Keratinocyte (primary cell): ENCODE results near the gene FYB1. TPM values are rescaled to one million over a fixed set of nuclear protein-coding genes. Genes with fewer than 3 reads are reported as not detected.

Source experiments
- DNase-seq: peaks from one replicate; pipeline ENCODE4 v3.0.0-alpha.2; 2011; ENCODE audit warnings: low read depth, missing footprints, low spot score
- FAIRE-seq: peaks from 2 replicates; lab custom pipeline; 2011; peaks lifted over from hg19 to GRCh38; lab: Jason Lieb, UNC
- H2AFZ ChIP-seq: 2 replicates; pipeline ENCODE4 v1.6.0; 2012; ENCODE audit warnings: low read length, control low read depth, inconsistent platforms; ENCODE audit not compliant: control insufficient read depth
- H3K27ac ChIP-seq: 2 replicates; pipeline ENCODE4 v1.5.1; 2011; ENCODE audit warnings: low read length; ENCODE audit not compliant: control insufficient read depth, insufficient read depth
- H3K27me3 ChIP-seq: 3 replicates; pipeline ENCODE4 v1.6.0; 2011; ENCODE audit warnings: low read length; ENCODE audit not compliant: control insufficient read depth, insufficient read depth; ENCODE audit errors: extremely low read depth
- H3K36me3 ChIP-seq, 2 experiments: 2 replicates in 1 of 2; 3 replicates in 1 of 2; pipeline ENCODE4 v1.5.1; 2011; ENCODE audit warnings: low read length in 2 of 2, mild to moderate bottlenecking in 1 of 2; ENCODE audit not compliant: control insufficient read depth in 2 of 2, insufficient read depth in 2 of 2; ENCODE audit errors: extremely low read depth in 1 of 2
- H3K4me1 ChIP-seq: 3 replicates; pipeline ENCODE4 v1.5.1; 2011; ENCODE audit warnings: low read length; ENCODE audit not compliant: control insufficient read depth, insufficient read depth; ENCODE audit errors: extremely low read depth
- H3K4me2 ChIP-seq: 3 replicates; pipeline ENCODE4 v1.6.0; 2011; ENCODE audit warnings: low read depth, low read length; ENCODE audit not compliant: control insufficient read depth, insufficient read depth; ENCODE audit errors: extremely low read depth
- H3K4me3 ChIP-seq, 3 experiments: fragments of 200-600 bp in 1 of 3; sonication (generic) in 1 of 3; 2 replicates in 2 of 3; 3 replicates in 1 of 3; pipeline ENCODE4 v1.5.1; 2011 to 2016; ENCODE audit warnings: low read length in 3 of 3, mild to moderate bottlenecking in 3 of 3, control low read depth in 2 of 3, inconsistent platforms in 1 of 3, low read depth in 1 of 3, mixed read lengths in 1 of 3, mixed run types in 1 of 3, moderate library complexity in 1 of 3; ENCODE audit not compliant: control insufficient read depth in 2 of 3, insufficient read depth in 2 of 3; ENCODE audit errors: extremely low read depth in 1 of 3
- H3K79me2 ChIP-seq: 2 replicates; pipeline ENCODE4 v1.6.0; 2012; ENCODE audit warnings: low read length; ENCODE audit not compliant: control insufficient read depth, insufficient read depth
- H3K9ac ChIP-seq: 3 replicates; pipeline ENCODE4 v1.6.0; 2011; ENCODE audit warnings: low read length; ENCODE audit not compliant: control insufficient read depth, insufficient read depth; ENCODE audit errors: extremely low read depth
- H3K9me1 ChIP-seq: 3 replicates; pipeline ENCODE4 v1.6.0; 2011; ENCODE audit warnings: low read length; ENCODE audit not compliant: control insufficient read depth, insufficient read depth; ENCODE audit errors: extremely low read depth
- H3K9me3 ChIP-seq: 2 replicates; pipeline ENCODE4 v1.5.1; 2012; ENCODE audit warnings: low read depth, low read length; ENCODE audit not compliant: control insufficient read depth
- H4K20me1 ChIP-seq: 3 replicates; pipeline ENCODE4 v1.6.0; 2011; ENCODE audit warnings: low read length; ENCODE audit not compliant: control insufficient read depth, insufficient read depth; ENCODE audit errors: extremely low read depth
- EZH2 ChIP-seq: IDR thresholded peaks from one replicate; pipeline ENCODE4 v1.6.1; 2012; ENCODE audit warnings: inconsistent platforms, mild to moderate bottlenecking, low read length, moderate library complexity
- dilution Hi-C: fragments of 300-500 bp; cut with MboI; formaldehyde crosslinking; loops from one replicate; pipeline ENCODE4 v1.7.0; 2020; ENCODE audit warnings: low sequenced_read_pairs; ENCODE audit not compliant: extremely low pct_ligation_motif_present
- polyA plus RNA-seq, 5 experiments: library from polyadenylated mRNA; depleted of rRNA in 3 of 5; stranded (reverse) in 3 of 5; stranded (forward) in 1 of 5; unstranded in 1 of 5; fragments of >200 nt; gene quantifications; 1 replicate in 1 of 5; 2 replicates in 3 of 5; 3 replicates in 1 of 5; pipeline versions ENCODE4 v1.2.1 to v1.2.3, GENCODE V29; 2011 to 2012; ENCODE audit warnings: missing spikeins in 2 of 5, low read depth in 1 of 5, low replicate concordance in 1 of 5
- TF ChIP-seq, protein P1 (sequence below), 3 experiments: IDR thresholded peaks in 1 of 3; conservative IDR thresholded peaks in 1 of 3; optimal IDR thresholded peaks in 1 of 3; 2 replicates in 2 of 3; 3 replicates in 1 of 3; pipeline versions ENCODE3 to v1.5.1; 2011; ENCODE audit warnings: low read length in 3 of 3, mild to moderate bottlenecking in 3 of 3, moderate library complexity in 2 of 3, control low read depth in 1 of 3, inconsistent platforms in 1 of 3; ENCODE audit not compliant: insufficient read depth in 2 of 3; ENCODE audit errors: extremely low read depth in 1 of 3

The FYB1 gene
- polyA plus RNA-seq, 1 donor (not counting 4 experiments of a cell fraction or from before 2014, with no cell fraction given), result 0.29 TPM

DNA sequence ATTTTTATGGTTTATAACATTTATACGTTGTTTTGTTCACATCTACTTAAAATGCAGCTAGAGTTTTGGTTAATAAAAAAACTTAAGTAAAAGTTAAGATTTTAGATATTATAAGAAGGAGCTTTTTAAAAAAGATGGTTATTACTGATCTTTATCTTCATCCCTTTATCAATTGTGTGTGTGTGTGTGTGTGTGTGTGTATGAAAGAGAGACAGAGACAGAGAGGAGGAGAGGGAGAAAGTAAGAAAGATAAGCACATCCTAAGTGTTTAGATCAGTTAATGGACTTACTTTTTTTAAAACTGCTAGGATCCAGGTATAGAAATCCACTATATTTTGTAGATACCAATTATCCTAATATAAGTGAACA lies 99.3 kb downstream of the FYB1 start:
- FAIRE-seq (no peak), DNase-seq (no peak)
- dilution Hi-C loops, result no loop called here
- Histone ChIP-seq H3K4me1 (no peaks in the 10 kb centered on the region), H3K27ac (no peak overlapping the region), H3K36me3 (no peaks in the 10 kb centered on the region), H3K9me3 (no peaks in the 10 kb centered on the region), H3K9ac (no peak overlapping the region), H2AFZ (no peak overlapping the region), H3K4me3 (no peak overlapping the region), H4K20me1 (no peaks in the 10 kb centered on the region), H3K4me2 (no peak overlapping the region), H3K27me3 (peaks cover 9% of the 10 kb centered on the region), H3K79me2 (no peaks in the 10 kb centered on the region), H3K9me1 (no peaks in the 10 kb centered on the region)
- no peak for TF ChIP-seq EZH2
- TF ChIP-seq, protein P1, sequence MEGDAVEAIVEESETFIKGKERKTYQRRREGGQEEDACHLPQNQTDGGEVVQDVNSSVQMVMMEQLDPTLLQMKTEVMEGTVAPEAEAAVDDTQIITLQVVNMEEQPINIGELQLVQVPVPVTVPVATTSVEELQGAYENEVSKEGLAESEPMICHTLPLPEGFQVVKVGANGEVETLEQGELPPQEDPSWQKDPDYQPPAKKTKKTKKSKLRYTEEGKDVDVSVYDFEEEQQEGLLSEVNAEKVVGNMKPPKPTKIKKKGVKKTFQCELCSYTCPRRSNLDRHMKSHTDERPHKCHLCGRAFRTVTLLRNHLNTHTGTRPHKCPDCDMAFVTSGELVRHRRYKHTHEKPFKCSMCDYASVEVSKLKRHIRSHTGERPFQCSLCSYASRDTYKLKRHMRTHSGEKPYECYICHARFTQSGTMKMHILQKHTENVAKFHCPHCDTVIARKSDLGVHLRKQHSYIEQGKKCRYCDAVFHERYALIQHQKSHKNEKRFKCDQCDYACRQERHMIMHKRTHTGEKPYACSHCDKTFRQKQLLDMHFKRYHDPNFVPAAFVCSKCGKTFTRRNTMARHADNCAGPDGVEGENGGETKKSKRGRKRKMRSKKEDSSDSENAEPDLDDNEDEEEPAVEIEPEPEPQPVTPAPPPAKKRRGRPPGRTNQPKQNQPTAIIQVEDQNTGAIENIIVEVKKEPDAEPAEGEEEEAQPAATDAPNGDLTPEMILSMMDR (optimal IDR thresholded peaks at IDR 0.05 in 1 of 3, IDR thresholded peaks at IDR 0.05 in 1 of 3, conservative IDR thresholded peaks at IDR 0.05 in 1 of 3; ENCODE audit: extremely low read depth in 1 of 3, insufficient read depth in 2 of 3, low read length in 3 of 3), result no peak

DNA sequence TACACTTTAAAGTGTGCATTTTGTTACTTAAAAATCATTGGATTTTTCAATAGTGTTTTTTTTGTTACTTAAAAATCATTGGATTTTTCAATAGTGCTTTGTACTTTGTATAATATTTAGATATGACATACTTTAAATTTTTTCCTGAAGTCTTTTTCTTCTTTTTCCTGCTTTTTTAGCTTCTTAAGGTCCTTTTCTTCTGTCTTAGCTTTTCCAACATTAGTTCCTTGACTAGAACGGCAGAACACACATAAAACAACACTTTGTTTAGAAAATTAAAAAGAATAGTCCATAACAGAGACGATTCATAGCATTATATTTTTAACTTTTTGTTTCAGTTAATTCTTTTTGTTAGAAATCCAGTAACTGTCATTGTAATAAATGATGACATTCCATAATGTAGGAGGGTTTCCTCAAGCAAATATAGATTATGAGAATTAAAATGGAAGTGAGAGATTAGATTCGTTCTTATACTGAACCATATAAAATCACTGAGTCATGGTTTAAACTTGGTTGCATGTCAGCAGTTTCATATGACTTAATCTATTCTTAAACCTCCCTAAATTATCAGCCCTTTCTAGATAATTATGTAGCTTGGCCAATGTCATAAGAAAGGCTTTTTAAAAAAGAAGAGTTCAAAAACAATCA lies 99.8 kb downstream of the FYB1 start:
- Histone ChIP-seq H3K9me3 (no peaks in the 10 kb centered on the region), H3K4me1 (no peaks in the 10 kb centered on the region), H3K27ac (no peak overlapping the region), H3K27me3 (peaks cover 9% of the 10 kb centered on the region), H2AFZ (no peak overlapping the region), H3K4me2 (no peak overlapping the region), H3K4me3 (no peak overlapping the region), H4K20me1 (no peaks in the 10 kb centered on the region), H3K36me3 (no peaks in the 10 kb centered on the region), H3K9ac (no peak overlapping the region), H3K9me1 (no peaks in the 10 kb centered on the region), H3K79me2 (no peaks in the 10 kb centered on the region)
- TF ChIP-seq, protein P1 (optimal IDR thresholded peaks at IDR 0.05 in 1 of 3, IDR thresholded peaks at IDR 0.05 in 1 of 3, conservative IDR thresholded peaks at IDR 0.05 in 1 of 3; ENCODE audit: extremely low read depth in 1 of 3, insufficient read depth in 2 of 3, low read length in 3 of 3), result no peak
- TF ChIP-seq EZH2, result no peak
- dilution Hi-C loops, result no loop called here
- DNase-seq (no peak), FAIRE-seq (no peak)
